ENCODE data around the gene ZNF888.
A peak's percentile ranks its signal among the peaks of the same experiment; 100 is the strongest.
"Not testable (repeated sequence)": the region's sequence is repeated elsewhere in the genome, so short reads cannot be mapped to it uniquely, and the experiment has no call there.

The ZNF888 gene

DNA sequence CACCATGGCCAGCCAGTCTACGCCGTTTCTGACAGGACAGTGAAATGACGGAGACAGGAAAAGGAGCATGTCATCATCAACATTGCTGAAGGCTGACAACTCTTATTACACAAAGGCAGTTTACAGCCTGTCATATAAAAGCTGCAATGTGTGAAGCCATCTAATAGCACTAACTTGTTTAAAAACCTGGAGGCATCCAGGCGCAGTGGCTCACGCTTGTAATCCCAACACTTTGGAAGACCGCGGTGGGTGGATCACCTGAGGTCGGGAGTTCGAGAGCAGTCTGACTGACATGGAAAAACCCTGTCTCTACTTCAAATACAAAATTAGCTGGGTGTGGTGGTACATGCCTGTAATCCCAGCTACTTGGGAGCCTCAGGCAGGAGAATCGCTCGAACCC is 55.2 kb downstream of the ZNF888 start:
- not testable (repeated sequence) for DNase-seq

DNA sequence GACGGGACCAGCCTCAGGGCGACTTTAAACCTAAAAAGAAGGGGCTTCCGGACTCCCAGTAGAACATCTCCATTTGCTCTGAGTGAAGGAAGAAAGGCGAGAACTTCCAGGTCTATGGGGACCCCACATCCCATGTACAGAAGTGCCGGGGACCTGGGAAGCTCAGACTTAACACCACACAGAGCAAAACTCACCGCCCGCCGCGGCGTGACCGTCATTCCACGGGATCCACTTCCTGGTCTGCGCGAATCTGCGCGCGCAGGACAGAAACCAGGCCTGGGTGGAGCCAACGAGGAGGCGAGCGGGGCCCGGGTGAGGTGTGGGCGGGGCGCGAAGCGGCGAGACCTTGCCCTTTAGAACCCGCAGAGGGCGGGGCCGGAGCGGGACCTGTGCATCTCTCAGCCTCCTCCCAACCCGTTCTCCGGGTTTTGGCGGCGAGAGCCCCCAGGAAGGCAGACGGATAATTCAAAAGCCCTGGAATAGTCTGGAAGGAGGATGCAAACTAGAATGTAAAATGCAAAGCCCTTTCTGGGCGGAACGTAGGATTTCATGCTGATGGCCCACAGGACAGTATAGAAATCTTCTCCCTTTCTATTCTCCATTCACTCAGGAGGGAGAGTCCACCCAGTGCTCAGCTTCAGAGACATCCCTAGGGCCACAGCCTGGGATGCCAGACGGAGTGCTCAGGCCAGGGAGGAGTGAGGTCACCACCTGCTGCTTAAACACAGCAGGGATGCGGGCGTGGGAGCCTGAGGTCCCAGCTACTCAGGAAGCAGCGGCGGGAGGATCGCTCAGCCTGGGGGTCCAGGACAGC is 65.6 kb downstream of the ZNF888 start, which contains the start of gene ZNF468:
TSS of gene ZNF468 (minus strand) at position 242 of the 814 bp plus-strand sequence. CDS start 3,347 bp downstream, outside the sequence.
- peak; percentile 76 for DNase-seq

DNA sequence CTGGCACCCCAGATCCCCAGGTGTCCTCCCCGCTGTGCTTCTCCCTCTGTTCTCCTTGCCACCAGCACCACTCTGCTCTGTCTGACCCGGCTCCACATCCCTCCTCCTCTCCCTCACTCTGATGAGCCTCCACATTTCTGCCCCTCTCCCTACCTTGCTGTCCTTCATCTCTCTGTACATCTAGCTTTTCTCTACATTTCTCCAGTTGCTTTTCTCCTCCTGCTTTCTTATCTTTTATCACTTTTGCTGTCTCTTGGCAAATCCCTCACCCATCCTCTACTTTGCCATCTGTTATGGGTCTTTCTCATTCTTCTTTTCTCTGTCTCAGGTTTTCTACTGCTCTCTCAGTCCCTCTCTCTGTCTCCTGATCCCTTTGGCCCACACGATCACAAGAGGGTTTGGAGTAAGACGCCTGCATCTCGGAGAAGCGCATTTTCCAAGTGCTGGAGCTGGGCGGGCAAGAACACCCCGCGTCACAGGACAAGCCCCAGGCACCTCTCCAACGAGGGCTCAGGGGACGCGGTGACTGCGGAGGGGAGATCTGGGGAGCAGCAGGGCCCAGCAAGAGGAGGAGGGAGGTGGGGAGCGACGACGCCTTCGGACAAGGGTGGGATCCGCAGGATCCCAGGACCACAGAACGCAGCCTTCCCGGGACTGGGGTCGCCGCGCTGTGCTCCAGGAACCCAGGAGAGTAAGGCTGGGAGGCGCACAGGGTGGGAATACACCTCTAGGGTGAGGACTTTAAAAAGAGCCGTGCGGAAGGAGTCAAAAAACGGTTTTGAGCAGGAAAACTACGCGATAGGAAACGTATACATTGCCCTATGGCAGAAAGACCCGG is 66.5 kb downstream of the ZNF888 start:
- DNase-seq = peak; percentile 26
